Activated CD8-positive, alpha-beta T cell treated with anti-CD3 and anti-CD28 coated beads for 36 hours (primary cell): ENCODE data around the gene HSD17B7. TPM values are rescaled to one million over a fixed set of nuclear protein-coding genes. Genes with fewer than 3 reads are reported as not detected.

Source experiments
- ATAC-seq: fragments of 200-7000 bp; cut with Tn5 transposase; one replicate; pipeline ENCODE4 v1.10.0; 2021; ENCODE audit warnings: mild to moderate bottlenecking, moderate library complexity
- CTCF ChIA-PET: fragments of 350-600 bp; sonication (Branson Sonifier 250); formaldehyde crosslinking; loops from one replicate; lab custom pipeline; 2021; ENCODE audit warnings: antibody characterized with exemption; lab: Charles Lee
- POLR2A ChIA-PET: fragments of 350-600 bp; sonication (Branson Sonifier 250); formaldehyde crosslinking; loops from one replicate; lab custom pipeline; 2021; ENCODE audit warnings: antibody characterized with exemption; lab: Charles Lee
- DNase-seq: peaks from one replicate; pipeline ENCODE4 v3.0.0-alpha.2; 2020
- H3K27ac Mint-ChIP-seq: one replicate; pipeline ENCODE4 v1.8.0; 2021; ENCODE audit warnings: mild to moderate bottlenecking, mixed read lengths
- H3K27me3 Mint-ChIP-seq: one replicate; pipeline ENCODE4 v1.8.0; 2021; ENCODE audit warnings: mixed read lengths
- H3K36me3 Mint-ChIP-seq: one replicate; pipeline ENCODE4 v1.8.0; 2021; ENCODE audit warnings: low read depth, mixed read lengths
- H3K4me1 Mint-ChIP-seq: one replicate; pipeline ENCODE4 v1.8.0; 2021; ENCODE audit warnings: low read depth, mixed read lengths
- H3K4me3 Mint-ChIP-seq: one replicate; pipeline ENCODE4 v1.8.0; 2021; ENCODE audit warnings: mild to moderate bottlenecking, moderate library complexity, mixed read lengths
- H3K9me3 Mint-ChIP-seq: one replicate; pipeline ENCODE4 v1.8.0; 2021; ENCODE audit warnings: mixed read lengths
- CTCF ChIP-seq: fragments of 200-600 bp; IDR thresholded peaks from one replicate; pipeline ENCODE4 v1.8.0; 2022; ENCODE audit warnings: antibody characterized with exemption, mild to moderate bottlenecking
- intact Hi-C: fragments of 100-400 bp; cut with micrococcal nuclease; formaldehyde crosslinking; loops from one replicate; pipeline ENCODE4 v1.10.0; 2022
- total RNA-seq, 2 experiments: library from RNA; stranded (reverse); gene quantifications; one replicate each; pipeline ENCODE4 v1.2.3, GENCODE V29; 2021

Gene HSD17B7
- total RNA-seq, 2 experiments from 2014 or later: 28.8 to 31.1 TPM

DNA sequence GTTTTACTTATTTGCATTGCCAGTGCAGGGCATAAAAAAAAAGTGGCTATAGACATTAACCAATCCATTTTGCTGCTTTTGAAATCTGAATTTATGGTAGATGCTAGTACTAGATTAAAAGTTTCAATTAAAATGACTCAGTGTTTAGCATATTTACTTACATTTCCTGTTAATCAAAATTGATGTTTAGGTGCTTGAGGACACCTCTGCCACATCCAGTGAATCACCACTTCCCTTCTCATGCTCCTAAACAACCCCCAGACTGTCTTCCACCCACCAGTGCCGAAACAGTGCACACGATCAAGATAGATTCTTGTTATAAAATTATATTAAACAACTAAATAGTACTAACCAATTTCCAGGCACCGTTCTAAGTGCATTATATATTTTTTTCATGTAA is 32.7 kb downstream of the HSD17B7 start:
- intact Hi-C loops: no loop called here
- ChIA-PET POLR2A (no interaction called here), CTCF (interaction anchor here (1.4 kb wide), 1 partner anchor 25 kb away, joined by 3 read pairs; no protein-coding TSS in a partner anchor)
- Mint-ChIP-seq H3K36me3 (no peaks in the 10 kb centered on the region), H3K4me1 (peaks cover 19% of the 10 kb centered on the region), H3K27ac (no peak overlapping the region), H3K27me3 (peaks cover 40% of the 10 kb centered on the region), H3K4me3 (no peak overlapping the region), H3K9me3 (no peaks in the 10 kb centered on the region)
- ATAC-seq (peak; percentile 88), DNase-seq (peak; percentile 41)
- no peak for TF ChIP-seq CTCF

- H3K27me3 Mint-ChIP-seq: peaks cover 45% of the 10 kb centered on the region
- no peak overlapping the region for H3K4me3 Mint-ChIP-seq
- DNase-seq (no peak), ATAC-seq (peak; percentile 11)
- CTCF ChIA-PET: interaction anchor here (1.4 kb wide), 1 partner anchor 24 kb away, joined by 3 read pairs; no protein-coding TSS in a partner anchor
- POLR2A ChIA-PET: no interaction called here
- no peaks in the 10 kb centered on the region for H3K9me3 Mint-ChIP-seq
- intact Hi-C loops: no loop called here
- no peaks in the 10 kb centered on the region for H3K36me3 Mint-ChIP-seq
- TF ChIP-seq CTCF: no peak
- H3K4me1 Mint-ChIP-seq: peaks cover 19% of the 10 kb centered on the region
- H3K27ac Mint-ChIP-seq: no peak overlapping the region
Measured at GRCh38 chr1:162823771-162824525, 33.4 kb downstream of the HSD17B7 start.

DNA sequence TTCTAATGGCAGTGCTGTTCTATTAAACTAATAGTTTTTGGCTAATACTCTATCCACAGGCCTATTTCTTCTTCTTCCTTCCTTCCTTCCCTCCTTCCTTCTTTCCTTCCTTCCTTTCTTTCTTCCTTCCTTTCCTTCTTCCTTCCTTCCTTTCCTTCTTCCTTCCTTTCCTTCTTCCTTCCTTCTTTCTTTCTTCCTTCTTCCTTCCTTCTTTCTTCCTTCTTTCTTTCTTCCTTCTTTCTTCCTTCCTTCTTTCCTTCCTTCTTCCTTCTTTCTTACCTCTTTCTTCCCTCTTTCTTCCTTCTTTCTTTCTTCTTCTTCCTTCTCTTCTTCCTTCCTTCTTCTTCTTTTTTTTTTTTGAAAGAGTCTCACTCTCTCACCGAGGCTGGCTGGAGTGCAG is 38.8 kb downstream of the HSD17B7 start:
- DNase-seq (no peak), ATAC-seq (no peak)
- Mint-ChIP-seq H3K27ac (no peak overlapping the region), H3K4me3 (no peak overlapping the region), H3K4me1 (no peaks in the 10 kb centered on the region), H3K9me3 (no peaks in the 10 kb centered on the region), H3K36me3 (no peaks in the 10 kb centered on the region), H3K27me3 (peaks cover 29% of the 10 kb centered on the region)
- no peak for TF ChIP-seq CTCF
- ChIA-PET POLR2A (no interaction called here), CTCF (no interaction called here)
- intact Hi-C loops: no loop called here

- TF ChIP-seq CTCF: no peak
- ChIA-PET POLR2A (no interaction called here), CTCF (interaction anchor here (1.1 to 1.2 kb wide), 2 partner anchors 15 to 219 kb away, joined by 3 to 6 read pairs; no protein-coding TSS in a partner anchor)
- peaks cover 18% of the 10 kb centered on the region for H3K27me3 Mint-ChIP-seq
- H3K4me1 Mint-ChIP-seq: peaks cover 17% of the 10 kb centered on the region
- H3K9me3 Mint-ChIP-seq: peaks cover 4% of the 10 kb centered on the region
- ATAC-seq (no peak), DNase-seq (no peak)
- no peak overlapping the region for H3K4me3 Mint-ChIP-seq
- intact Hi-C loops: no loop called here
- H3K27ac Mint-ChIP-seq: no peak overlapping the region
- H3K36me3 Mint-ChIP-seq: no peaks in the 10 kb centered on the region
Measured at GRCh38 chr1:162832470-162832869, 42.0 kb downstream of the HSD17B7 start.

GRCh38 chr1:162835157-162835899 is 44.8 kb downstream of the HSD17B7 start:
- Mint-ChIP-seq H3K4me3 (no peak overlapping the region), H3K27ac (peak overlapping the region; percentile 75), H3K4me1 (peaks cover 17% of the 10 kb centered on the region), H3K27me3 (peaks cover 13% of the 10 kb centered on the region), H3K36me3 (peaks cover 3% of the 10 kb centered on the region), H3K9me3 (peaks cover 14% of the 10 kb centered on the region)
- ChIA-PET POLR2A (no interaction called here), CTCF (interaction anchor here (0.7 kb wide), 1 partner anchor 13 kb away, joined by 3 read pairs; no protein-coding TSS in a partner anchor)
- ATAC-seq (peak; percentile 93), DNase-seq (peak; percentile 12)
- intact Hi-C loops: no loop called here
- no peak for TF ChIP-seq CTCF
